Amniotic epithelial cell (primary cell): ENCODE measurements around the gene MUC3A.

Source experiments
- DNase-seq: peaks from one replicate; pipeline ENCODE4 v3.0.0-alpha.2; 2010; ENCODE audit warnings: low read depth

The MUC3A gene

DNA sequence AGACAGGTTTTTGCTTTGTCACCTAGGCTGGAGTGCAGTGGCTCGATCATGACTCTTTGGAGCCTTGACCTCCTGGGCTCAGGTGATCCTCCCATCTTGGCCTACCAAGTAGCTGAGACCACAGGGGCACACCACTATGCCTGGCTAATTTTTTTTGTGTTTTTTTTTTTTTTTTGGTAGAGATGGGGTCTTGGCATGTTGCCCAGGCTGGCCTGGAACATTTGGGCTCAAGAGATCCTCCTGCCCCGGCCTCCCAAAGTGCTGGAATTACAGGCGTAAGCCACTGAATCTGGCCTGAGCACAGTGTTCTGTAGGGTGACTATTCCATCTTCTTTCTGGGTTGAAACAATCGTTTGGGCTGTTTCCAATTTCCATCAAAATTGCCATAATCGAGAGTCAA lies 1.5 kb upstream of the MUC3A start:
- DNase-seq, result no peak

GRCh38 chr7:100949933-100950443 lies 654 bp downstream of the MUC3A start:
- no peak for DNase-seq

GRCh38 chr7:100951172-100951571 lies 1.8 kb downstream of the MUC3A start:
- DNase-seq, result no peak

GRCh38 chr7:100951888-100952560 lies 2.7 kb downstream of the MUC3A start:
- no peak for DNase-seq

DNA sequence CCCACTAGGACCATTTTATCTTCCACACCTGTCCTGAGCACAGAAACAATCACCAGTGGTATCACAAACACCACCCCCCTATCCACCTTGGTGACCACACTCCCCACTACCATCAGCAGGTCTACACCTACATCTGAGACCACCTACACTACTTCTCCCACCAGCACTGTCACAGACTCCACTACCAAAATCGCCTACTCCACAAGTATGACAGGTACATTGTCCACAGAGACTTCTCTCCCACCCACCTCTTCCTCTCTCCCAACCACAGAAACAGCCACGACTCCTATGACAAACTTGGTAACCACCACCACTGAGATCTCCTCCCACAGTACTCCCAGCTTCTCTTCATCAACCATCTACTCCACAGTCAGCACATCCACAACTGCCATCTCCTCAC lies 3.3 kb downstream of the MUC3A start:
- no peak for DNase-seq

DNA sequence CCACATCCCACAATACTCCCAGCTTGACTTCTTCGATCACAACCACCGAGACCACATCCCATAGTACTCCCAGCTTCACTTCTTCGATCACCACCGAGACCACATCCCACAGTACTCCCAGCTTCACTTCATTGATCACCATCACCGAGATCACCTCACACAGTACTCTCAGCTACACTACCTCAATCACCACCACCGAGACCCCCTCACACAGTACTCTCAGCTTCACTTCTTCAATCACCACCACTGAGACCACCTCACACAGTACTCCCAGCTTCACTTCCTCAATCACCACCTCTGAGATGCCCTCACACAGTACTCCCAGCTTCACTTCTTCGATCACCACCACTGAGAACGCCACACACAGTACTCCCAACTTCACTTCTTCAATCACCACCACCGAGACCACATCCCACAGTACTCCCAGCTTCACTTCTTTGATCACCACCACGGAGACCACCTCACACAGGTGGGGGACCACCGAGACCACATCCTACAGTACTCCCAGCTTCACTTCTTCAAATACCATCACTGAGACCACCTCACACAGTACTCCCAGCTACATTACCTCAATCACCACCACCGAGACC lies 8.6 kb downstream of the MUC3A start:
- no peak for DNase-seq

GRCh38 chr7:100959894-100960293 lies 10.6 kb downstream of the MUC3A start:
- no peak for DNase-seq

DNA sequence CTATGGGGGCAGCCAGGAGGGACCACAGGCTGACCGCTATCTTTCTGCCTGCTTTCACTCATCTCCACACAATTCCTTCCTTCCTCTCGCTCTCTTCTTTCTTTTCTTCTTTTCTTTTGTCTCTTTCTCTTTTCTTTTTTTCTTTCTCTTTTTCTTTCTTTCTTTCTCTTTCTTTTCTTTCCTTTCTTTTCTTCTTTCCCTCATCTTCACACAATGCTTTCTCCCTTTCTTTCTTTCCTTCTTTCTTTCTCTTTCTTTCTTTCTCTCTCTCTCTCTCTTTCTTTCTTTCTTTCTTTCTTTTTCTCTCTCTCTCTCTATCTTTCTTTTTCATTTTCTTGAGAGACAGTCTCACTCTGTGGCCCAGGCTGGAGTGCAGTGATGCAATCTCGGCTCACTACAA lies 13.2 kb downstream of the MUC3A start:
- DNase-seq, result no peak

DNA sequence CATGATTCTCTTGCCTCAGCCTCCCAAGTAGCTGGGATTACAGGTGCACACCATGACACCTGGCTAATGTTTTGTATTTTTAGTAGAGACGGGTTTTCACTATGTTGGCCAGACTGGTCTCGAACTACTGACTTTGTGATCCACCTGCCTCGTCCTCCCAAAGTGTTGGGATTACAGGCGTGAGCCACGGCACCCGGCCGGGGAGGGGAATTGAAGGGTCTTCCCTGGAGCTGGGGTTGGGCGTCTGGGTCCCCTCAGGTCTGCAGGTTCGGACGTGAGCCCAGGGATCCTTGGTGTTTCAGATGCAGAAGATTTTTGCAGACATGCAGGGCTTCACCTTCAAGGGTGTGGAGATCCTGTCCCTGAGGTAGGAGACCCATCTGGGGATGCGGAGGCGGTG lies 14.1 kb downstream of the MUC3A start:
- DNase-seq, result no peak

DNA sequence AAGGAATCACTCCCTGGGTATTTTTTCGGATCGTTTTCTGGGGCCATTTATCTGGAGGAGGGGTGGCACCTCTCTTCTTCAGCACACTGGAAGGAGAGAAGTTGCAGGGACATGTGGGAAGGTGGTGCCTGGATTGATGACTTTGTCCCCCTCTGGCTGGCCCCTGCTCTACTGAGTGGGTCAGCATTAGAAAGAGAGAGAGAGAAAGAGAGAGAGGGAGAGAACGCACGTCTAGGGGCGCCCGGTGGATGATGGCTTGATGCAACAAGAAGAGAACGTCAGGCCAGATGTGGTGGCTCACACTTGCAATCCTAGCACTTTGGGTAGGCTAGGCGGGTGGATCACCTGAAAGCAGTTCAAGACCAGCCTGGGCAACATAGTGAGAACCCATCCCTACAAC lies 14.5 kb downstream of the MUC3A start:
- DNase-seq, result no peak

- no peak for DNase-seq
Observed at GRCh38 chr7:100964630-100965029, 15.3 kb downstream of the MUC3A start.

GRCh38 chr7:100965045-100965722 lies 15.8 kb downstream of the MUC3A start:
- DNase-seq, result no peak

- peak; percentile 33 for DNase-seq
Observed at GRCh38 chr7:100965723-100966541, 16.6 kb downstream of the MUC3A start.

DNA sequence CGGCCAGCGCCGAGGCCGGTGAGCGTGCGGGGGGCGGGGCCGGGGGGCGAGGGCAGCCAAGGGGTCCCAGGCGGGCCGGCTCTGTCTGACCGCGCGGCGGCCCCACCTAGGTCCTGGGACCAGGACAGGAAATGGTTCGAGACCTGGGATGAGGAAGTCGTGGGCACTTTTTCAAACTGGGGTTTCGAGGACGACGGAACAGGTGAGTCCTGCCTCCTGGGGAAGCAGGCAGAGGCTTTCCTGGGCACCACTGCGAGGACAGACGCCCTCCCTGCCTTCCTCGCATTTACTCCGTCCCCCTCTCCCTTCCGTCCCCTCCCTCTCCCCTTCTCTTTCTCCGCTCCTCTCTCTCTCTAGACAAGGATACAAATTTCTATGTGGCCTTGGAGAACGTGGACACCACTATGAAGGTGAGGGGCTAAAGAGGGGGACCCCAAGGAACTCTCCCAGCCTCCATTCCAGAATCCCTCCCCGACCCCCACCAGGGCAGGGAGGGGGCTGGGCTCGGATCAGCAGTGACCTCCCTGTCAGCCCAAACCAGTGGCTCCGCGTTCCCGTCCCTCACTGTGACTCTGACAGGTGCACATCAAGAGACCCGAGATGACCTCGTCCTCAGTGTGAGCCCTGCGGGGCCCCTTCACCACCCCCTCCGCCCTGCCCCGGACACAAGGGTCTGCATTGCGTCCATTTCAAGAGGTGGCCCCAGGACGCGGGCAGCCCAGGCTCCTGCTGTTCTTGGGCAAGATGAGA lies 17.4 kb downstream of the MUC3A start:
- no peak for DNase-seq

- no peak for DNase-seq
Observed at GRCh38 chr7:100967292-100967863, 18.0 kb downstream of the MUC3A start.

GRCh38 chr7:100968031-100968430 lies 18.7 kb downstream of the MUC3A start:
- DNase-seq, result no peak

- DNase-seq, result no peak
Observed at GRCh38 chr7:100968650-100969049, 19.3 kb downstream of the MUC3A start.

DNA sequence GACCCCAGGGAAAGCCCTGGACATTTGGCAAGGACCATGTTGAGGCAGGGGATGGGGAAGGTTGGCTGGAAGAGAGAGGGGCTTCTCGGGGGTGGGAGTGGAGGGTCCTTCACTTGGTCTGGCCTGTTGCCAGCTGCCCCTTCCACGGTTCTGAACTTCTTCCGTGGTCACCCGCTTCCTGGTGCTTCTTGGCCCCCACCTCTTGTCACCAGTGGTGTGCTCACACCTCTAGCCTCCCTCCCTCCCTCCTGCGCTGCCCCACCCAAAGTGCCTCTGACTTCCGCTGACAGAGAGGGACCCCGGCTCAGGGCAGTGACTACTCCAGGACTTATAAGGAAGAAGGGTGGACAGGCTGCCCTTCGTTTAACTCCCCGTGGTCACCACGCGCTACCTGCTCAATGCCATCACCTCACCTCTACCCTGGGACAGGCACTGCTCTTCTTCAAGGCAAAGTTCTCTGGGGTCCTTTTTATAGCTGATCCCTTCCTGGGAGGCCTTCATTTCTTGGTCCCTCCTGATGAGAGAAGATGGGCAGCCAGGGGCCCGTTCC lies 19.8 kb downstream of the MUC3A start, which contains the start of gene MUC12:
Gene MUC12 (plus strand): TSS at position 500 of the 550 bp plus-strand sequence. CDS start 58 bp downstream, outside the sequence.
- no peak for DNase-seq

DNA sequence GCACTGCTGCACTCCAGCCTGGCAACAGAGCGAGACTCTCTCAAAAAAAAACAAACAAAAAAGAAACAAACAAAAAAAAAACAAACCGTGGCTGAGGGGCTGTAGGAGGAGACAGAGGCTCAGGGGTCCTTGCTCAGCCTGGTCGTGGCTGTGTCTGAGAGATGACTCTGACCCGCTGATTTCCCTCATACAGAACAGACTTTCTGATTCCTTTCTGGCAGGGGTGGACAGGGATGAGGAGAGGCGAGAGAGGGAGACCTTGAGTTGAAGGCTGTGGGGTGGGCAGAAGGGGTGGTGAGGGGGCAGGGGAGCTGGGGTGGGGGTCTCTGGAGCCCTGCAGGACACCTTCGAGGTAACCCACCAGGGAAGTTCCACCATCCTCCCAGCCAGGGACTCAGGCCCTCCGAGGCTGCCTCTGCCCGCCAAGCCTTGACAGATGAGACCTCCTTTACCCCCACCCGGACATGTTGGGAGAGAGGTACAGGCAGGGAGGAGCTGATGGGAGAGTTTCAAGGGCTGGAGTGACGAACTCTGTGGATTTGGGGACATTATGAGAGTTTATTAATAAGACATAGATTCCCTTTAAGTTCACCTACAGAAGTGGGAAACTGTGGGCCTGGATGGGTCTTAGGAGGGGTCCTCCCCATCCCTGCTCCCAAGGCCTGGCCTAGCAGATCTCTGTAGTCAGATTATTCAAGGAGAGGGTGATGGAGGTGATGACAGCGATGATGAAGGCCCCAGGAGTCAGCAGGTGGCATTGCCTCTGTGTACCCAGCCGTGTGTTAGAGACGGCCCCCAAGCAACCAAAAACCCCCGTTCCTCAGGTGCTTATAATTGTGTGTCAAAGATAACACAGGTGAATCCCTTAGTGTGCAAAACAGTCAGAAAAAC lies 22.0 kb downstream of the MUC3A start:
- DNase-seq, result no peak

DNA sequence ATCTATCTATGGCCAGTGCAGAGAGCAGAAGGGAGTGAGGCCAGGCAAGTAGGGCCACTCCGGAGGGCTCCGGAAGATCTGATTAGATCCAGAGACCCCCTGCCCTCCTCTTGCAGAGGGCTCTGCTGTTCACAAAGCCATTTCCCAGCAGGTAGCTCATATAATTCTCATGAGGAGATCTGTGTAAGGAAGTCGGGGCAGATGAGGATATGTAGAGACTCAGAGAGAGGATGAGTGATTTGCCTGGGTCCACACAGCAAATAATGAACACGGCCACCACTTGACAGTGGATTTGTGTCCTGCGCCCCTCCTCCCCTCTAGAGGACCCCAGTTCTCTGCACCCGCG lies 22.6 kb downstream of the MUC3A start:
- DNase-seq, result no peak
